ENCODE measurements around the gene NACC1.

NACC1 gene

GRCh38 chr19:13187419-13187818 lies 69.4 kb downstream of the NACC1 start:
- TF ChIP-seq CTCF (conservative IDR thresholded peaks at IDR 0.05) (no peak), ZFX (IDR thresholded peaks at IDR 0.05) (no peak)
- H3K27ac ChIP-seq: no peak overlapping the region

GRCh38 chr19:13189600-13189999 lies 71.5 kb downstream of the NACC1 start:
- TF ChIP-seq CTCF (conservative IDR thresholded peaks at IDR 0.05): no peak
- TF ChIP-seq ZFX (IDR thresholded peaks at IDR 0.05): no peak
- no peak overlapping the region for H3K27ac ChIP-seq
